Peyer's patch (tissue), 4 donors: ENCODE results near the gene RTTN.

Experiments
- POLR2A ChIP-seq, 2 donors: fragments of 450-650 bp; IDR thresholded peaks; one replicate each; pipeline ENCODE4 v1.5.1; 2017; ENCODE audit warnings: antibody characterized with exemption in 2 of 2, mild to moderate bottlenecking in 2 of 2, moderate library complexity in 2 of 2
- TF ChIP-seq, protein P1 (sequence below), 6 experiments: fragments of 450-650 bp in 4 of 6; fragments of 200-600 bp in 2 of 6; sonication (generic) in 1 of 6; IDR thresholded peaks; one replicate each; pipeline ENCODE4 v1.5.1; 2017 to 2019; ENCODE audit warnings: antibody characterized with exemption in 6 of 6, mild to moderate bottlenecking in 3 of 6, moderate library complexity in 1 of 6

DNA sequence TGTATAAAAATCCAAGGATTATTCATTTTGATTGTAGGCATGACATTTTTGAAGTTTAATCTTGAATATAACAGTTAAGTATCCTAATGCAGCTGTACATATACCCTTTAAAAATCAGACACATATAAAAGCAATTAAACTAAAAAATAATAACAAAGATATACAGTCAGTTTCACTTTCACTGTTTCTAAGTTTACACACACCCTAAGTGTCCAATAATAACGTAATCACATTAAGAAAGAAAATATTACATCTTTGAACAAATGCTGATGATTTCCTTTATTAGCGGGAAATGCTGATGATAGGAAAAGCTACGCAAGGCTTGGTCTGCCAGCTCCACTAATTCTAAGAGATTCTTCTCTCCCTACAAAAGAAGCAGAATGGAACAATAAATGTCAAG is 38.8 kb downstream of the RTTN start:
- TF ChIP-seq, protein P1, sequence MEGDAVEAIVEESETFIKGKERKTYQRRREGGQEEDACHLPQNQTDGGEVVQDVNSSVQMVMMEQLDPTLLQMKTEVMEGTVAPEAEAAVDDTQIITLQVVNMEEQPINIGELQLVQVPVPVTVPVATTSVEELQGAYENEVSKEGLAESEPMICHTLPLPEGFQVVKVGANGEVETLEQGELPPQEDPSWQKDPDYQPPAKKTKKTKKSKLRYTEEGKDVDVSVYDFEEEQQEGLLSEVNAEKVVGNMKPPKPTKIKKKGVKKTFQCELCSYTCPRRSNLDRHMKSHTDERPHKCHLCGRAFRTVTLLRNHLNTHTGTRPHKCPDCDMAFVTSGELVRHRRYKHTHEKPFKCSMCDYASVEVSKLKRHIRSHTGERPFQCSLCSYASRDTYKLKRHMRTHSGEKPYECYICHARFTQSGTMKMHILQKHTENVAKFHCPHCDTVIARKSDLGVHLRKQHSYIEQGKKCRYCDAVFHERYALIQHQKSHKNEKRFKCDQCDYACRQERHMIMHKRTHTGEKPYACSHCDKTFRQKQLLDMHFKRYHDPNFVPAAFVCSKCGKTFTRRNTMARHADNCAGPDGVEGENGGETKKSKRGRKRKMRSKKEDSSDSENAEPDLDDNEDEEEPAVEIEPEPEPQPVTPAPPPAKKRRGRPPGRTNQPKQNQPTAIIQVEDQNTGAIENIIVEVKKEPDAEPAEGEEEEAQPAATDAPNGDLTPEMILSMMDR (IDR thresholded peaks at IDR 0.05) = no peak
- no peak for TF ChIP-seq POLR2A (IDR thresholded peaks at IDR 0.05)
